ENCODE data around the gene TFR2. TPM values are rescaled to one million over a fixed set of nuclear protein-coding genes. Genes with fewer than 3 reads are reported as not detected.

Gene TFR2
- total RNA-seq, 1 experiment from 2014 or later, result 5.7 TPM

DNA sequence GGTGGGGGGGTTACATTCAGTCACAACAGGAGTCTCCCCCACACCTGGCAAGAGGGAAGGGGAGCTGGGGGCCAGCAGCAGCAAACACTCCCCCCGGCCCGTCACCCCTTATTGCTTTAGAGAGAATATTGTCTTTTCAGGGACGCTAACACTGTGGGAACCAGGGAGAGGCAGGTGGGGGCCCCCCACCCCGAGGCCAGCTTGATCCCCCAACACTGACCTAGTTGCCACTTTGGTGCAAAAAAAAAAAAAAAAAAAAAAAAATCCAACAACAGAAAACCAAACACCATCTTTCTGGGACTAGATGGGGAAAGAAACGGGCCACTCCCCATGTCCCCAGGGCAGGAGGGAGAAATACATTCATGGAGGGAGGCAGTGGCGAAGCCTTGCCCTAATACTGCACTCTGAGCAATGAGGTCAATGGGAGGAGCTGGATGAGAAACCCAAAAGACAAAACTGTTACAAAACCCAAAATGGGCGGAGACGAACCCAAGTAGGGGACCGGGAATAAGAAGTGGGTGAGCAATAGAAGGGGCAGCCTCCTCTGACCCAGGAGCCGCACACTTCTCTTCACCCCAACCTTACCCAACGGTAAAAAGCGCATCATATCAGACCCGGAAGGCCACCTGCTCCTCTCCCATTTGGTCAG, 38.7 kb upstream of the TFR2 start (continued):
- TF ChIP-seq FOXP4 (CRISPR knock-in tag; IDR thresholded peaks at IDR 0.05) (no peak), NR1H2 (CRISPR knock-in tag; IDR thresholded peaks at IDR 0.05) (no peak), CREM (CRISPR knock-in tag; IDR thresholded peaks at IDR 0.05) (no peak), GTF2I (CRISPR knock-in tag; conservative IDR thresholded peaks at IDR 0.05) (no peak)

DNA sequence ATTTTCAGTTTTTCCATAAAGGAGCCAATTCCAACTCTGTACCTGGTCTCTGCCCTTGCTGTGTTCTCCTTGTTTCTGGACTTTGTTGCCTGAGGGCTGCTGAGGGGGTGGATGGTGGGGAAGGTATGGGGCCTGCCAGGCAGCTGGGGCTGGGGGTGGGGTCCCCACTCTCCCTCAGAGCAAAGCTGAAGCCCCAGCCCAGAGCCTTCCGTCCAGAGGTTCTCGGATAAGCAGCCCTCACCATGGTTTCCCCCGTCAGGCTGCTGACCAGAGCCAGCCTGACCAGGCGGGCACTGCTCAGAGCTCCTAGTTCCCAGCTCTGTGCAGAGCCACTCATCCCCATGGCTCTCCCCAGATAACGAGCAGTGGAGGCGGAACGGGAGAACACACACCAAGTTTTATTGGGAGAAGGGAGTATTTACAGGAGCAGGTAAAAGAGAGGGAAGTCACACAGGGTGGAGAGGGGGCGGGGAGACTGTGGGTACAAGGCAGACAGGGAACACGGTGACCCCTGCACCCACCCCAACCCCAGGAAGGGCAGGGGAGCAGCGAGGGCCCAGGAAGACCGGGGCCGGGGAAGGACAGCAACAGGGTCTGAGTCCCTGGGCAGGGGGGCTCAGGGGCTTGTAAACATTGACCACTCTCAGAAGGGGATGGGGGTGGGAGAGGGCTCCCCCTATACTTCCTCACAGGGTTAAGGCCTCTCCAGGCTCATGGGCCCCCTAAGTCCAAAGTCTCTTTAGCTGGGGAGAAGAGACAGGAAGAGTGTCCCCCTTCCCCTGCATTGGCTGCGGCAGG, 38.0 kb upstream of the TFR2 start:
- POLR2A ChIA-PET, result interaction anchor here (1.1 to 2.0 kb wide), 3 partner anchors 26 to 67 kb away, joined by 3 to 9 read pairs (median 3); partner anchors contain the start of genes MOSPD3 and POP7
- peak overlapping the region; percentile 91 for H3K27ac Mint-ChIP-seq

More for the DNA sequence above, 38.0 kb upstream of the TFR2 start:
- H3K9me3 Mint-ChIP-seq, result no peaks in the 10 kb centered on the region
- no peak overlapping the region for H3K4me3 Mint-ChIP-seq
- H3K4me1 Mint-ChIP-seq, result peaks cover 11% of the 10 kb centered on the region
- TF ChIP-seq PRDM15 (CRISPR knock-in tag; IDR thresholded peaks at IDR 0.05), result no peak
- no peak for TF ChIP-seq NFATC4 (CRISPR knock-in tag; IDR thresholded peaks at IDR 0.05)
- no peak for TF ChIP-seq ARID4B (CRISPR knock-in tag; IDR thresholded peaks at IDR 0.05; ENCODE audit: borderline replicate concordance)
- TF ChIP-seq GTF2I (CRISPR knock-in tag; conservative IDR thresholded peaks at IDR 0.05), result no peak
- no peak for TF ChIP-seq SMAD3 (CRISPR knock-in tag; IDR thresholded peaks at IDR 0.05; ENCODE audit: borderline replicate concordance)
- TF ChIP-seq, protein P1, sequence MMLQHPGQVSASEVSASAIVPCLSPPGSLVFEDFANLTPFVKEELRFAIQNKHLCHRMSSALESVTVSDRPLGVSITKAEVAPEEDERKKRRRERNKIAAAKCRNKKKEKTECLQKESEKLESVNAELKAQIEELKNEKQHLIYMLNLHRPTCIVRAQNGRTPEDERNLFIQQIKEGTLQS (CRISPR knock-in tag; conservative IDR thresholded peaks at IDR 0.05), result no peak
- no peak for TF ChIP-seq RELA (CRISPR knock-in tag; IDR thresholded peaks at IDR 0.05; ENCODE audit: borderline replicate concordance)
- TF ChIP-seq IRF1 (CRISPR knock-in tag; IDR thresholded peaks at IDR 0.05), result no peak
- no peak for TF ChIP-seq IRF2 (CRISPR knock-in tag; IDR thresholded peaks at IDR 0.05; ENCODE audit: borderline replicate concordance, low read depth)
- no peak for TF ChIP-seq PRRX2 (CRISPR knock-in tag; IDR thresholded peaks at IDR 0.05)
- H3K27me3 Mint-ChIP-seq (ENCODE audit: low read depth), result no peaks in the 10 kb centered on the region
- DNase-seq (ENCODE audit: low spot score) (no peak), ATAC-seq (no peak)
- CTCF ChIA-PET, result interaction anchor here (0.8 to 2.9 kb wide), 8 partner anchors 11 to 67 kb away, joined by 3 to 15 read pairs (median 5); partner anchors contain the start of genes MOSPD3 and POP7
- peaks cover 18% of the 10 kb centered on the region for H3K36me3 Mint-ChIP-seq
